Activated B cell treated with CpG ODN at 0.5 μM for 24 hours (primary cell): Measurements from ENCODE around the gene VPS13D. TPM values are rescaled to one million over a fixed set of nuclear protein-coding genes. Genes with fewer than 3 reads are reported as not detected.
"Not testable (repeated sequence)": the region's sequence is repeated elsewhere in the genome, so short reads cannot be mapped to it uniquely, and the experiment has no call there.

Experiments used
- ATAC-seq: fragments of 200-7000 bp; cut with Tn5 transposase; one replicate; pipeline ENCODE4 v1.10.0; 2021; ENCODE audit warnings: low read depth, mild to moderate bottlenecking, moderate library complexity
- CTCF ChIA-PET: fragments of 350-600 bp; sonication (Branson Sonifier 250); formaldehyde crosslinking; loops from one replicate; lab custom pipeline; 2021; ENCODE audit warnings: antibody characterized with exemption; lab: Charles Lee
- POLR2A ChIA-PET: fragments of 350-600 bp; sonication (Branson Sonifier 250); formaldehyde crosslinking; loops from one replicate; lab custom pipeline; 2021; ENCODE audit warnings: antibody characterized with exemption; lab: Charles Lee
- DNase-seq: peaks from one replicate; pipeline ENCODE4 v3.0.0; 2022
- H3K27ac Mint-ChIP-seq: one replicate; pipeline ENCODE4 v1.8.0; 2020; ENCODE audit warnings: mixed read lengths
- H3K27me3 Mint-ChIP-seq: one replicate; pipeline ENCODE4 v1.8.0; 2021; ENCODE audit warnings: mixed read lengths
- H3K36me3 Mint-ChIP-seq: one replicate; pipeline ENCODE4 v1.8.0; 2021; ENCODE audit warnings: low read depth, mixed read lengths
- H3K4me1 Mint-ChIP-seq: one replicate; pipeline ENCODE4 v1.8.0; 2021; ENCODE audit warnings: mixed read lengths
- H3K4me3 Mint-ChIP-seq: one replicate; pipeline ENCODE4 v1.8.0; 2020; ENCODE audit warnings: mild to moderate bottlenecking, mixed read lengths
- H3K9me3 Mint-ChIP-seq: one replicate; pipeline ENCODE4 v1.8.0; 2020; ENCODE audit warnings: mixed read lengths
- intact Hi-C: fragments of 100-400 bp; cut with micrococcal nuclease; formaldehyde crosslinking; loops from one replicate; pipeline ENCODE4 v1.15.1; 2024
- total RNA-seq: library from RNA; stranded (reverse); gene quantifications from 2 replicates; pipeline ENCODE4 v1.2.3, GENCODE V29; 2022
- TF ChIP-seq, protein P1 (sequence below): fragments of 200-600 bp; IDR thresholded peaks from one replicate; pipeline ENCODE4 v1.8.0; 2022; ENCODE audit warnings: antibody characterized with exemption, mild to moderate bottlenecking

VPS13D gene
- total RNA-seq, 1 donor from 2014 or later = 64.5 TPM

DNA sequence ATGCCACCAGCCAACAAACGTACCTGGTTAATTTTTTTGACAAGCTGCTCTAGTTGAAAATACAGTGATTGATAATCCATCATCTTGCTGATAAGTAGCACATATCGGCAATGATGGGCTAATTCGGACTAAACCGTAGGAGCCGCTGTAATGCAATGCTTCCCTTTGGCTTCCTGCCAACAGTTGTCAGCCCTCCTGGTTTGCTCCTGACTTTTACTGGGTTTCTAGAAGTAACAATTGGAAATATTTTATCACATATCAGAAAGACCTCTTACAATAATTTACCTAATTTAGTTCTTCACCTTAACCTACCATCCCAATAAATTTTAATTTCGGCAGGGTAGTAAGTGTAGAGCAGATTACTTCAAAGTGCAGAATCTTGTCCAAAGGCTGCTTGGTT, 239.7 kb downstream of the VPS13D start:
- H3K27me3 Mint-ChIP-seq = no peaks in the 10 kb centered on the region
- ChIA-PET POLR2A (no interaction called here), CTCF (no interaction called here)
- peaks cover 38% of the 10 kb centered on the region for H3K4me1 Mint-ChIP-seq
- H3K36me3 Mint-ChIP-seq = peaks cover 30% of the 10 kb centered on the region
- no peak for DNase-seq
- H3K27ac Mint-ChIP-seq = no peak overlapping the region
- no peaks in the 10 kb centered on the region for H3K9me3 Mint-ChIP-seq
- intact Hi-C loops = no loop called here
- ATAC-seq = no peak
- no peak overlapping the region for H3K4me3 Mint-ChIP-seq
- TF ChIP-seq, protein P1, sequence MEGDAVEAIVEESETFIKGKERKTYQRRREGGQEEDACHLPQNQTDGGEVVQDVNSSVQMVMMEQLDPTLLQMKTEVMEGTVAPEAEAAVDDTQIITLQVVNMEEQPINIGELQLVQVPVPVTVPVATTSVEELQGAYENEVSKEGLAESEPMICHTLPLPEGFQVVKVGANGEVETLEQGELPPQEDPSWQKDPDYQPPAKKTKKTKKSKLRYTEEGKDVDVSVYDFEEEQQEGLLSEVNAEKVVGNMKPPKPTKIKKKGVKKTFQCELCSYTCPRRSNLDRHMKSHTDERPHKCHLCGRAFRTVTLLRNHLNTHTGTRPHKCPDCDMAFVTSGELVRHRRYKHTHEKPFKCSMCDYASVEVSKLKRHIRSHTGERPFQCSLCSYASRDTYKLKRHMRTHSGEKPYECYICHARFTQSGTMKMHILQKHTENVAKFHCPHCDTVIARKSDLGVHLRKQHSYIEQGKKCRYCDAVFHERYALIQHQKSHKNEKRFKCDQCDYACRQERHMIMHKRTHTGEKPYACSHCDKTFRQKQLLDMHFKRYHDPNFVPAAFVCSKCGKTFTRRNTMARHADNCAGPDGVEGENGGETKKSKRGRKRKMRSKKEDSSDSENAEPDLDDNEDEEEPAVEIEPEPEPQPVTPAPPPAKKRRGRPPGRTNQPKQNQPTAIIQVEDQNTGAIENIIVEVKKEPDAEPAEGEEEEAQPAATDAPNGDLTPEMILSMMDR = no peak

DNA sequence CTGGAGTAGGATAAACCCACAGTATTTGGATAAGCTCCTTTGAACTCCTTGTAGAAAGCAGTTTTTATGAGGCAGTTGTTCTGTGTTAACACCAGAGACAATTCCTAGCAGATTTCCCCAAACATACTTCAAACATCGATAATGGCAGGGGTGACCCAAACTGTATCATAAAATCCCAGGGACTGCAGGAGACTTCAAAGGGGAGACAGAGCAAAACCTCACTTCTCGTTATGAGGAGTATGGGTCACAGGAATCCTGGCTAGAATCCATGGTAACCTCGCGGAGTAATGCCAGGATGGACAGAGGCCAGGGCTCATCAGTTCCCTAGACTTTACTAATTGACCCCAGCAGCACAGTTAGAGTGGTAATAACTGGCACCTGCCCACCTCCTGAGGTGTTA, 240.2 kb downstream of the VPS13D start:
- TF ChIP-seq, protein P1 = no peak
- H3K4me1 Mint-ChIP-seq = peaks cover 43% of the 10 kb centered on the region
- CTCF ChIA-PET = no interaction called here

DNA sequence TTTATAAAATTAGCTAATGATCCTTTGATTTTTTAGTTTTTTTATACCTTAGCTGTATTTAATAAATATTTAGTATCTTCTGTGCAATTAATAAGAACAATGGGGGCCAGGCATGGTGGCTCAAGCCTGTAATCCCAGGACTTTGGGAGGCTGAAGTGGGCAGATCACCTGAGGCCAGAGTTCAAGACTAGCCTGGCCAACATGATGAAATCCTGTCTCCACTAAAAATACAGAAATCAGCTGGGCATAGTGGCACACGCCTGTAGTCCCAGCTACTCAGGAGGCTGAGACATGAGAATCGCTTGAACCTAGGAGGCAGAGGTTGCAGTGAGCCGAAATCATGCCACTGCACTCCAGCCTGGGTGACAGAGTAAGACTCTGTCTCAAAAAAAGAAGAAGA, 241.1 kb downstream of the VPS13D start:
- POLR2A ChIA-PET = interaction anchor here (0.6 kb wide), 1 partner anchor 348 kb away, joined by 3 read pairs; no protein-coding TSS in a partner anchor
- H3K36me3 Mint-ChIP-seq = peaks cover 19% of the 10 kb centered on the region
- peak overlapping the region; percentile 30 for H3K27ac Mint-ChIP-seq
- H3K4me1 Mint-ChIP-seq = peaks cover 52% of the 10 kb centered on the region
- H3K4me3 Mint-ChIP-seq, H3K27me3 Mint-ChIP-seq, H3K9me3 Mint-ChIP-seq, intact Hi-C loops, ATAC-seq, DNase-seq, CTCF ChIA-PET: not testable (repeated sequence)

More for the DNA sequence above, 240.2 kb downstream of the VPS13D start:
- POLR2A ChIA-PET = no interaction called here
- Mint-ChIP-seq H3K9me3 (no peaks in the 10 kb centered on the region), H3K36me3 (peaks cover 26% of the 10 kb centered on the region), H3K4me3 (no peak overlapping the region), H3K27me3 (no peaks in the 10 kb centered on the region), H3K27ac (no peak overlapping the region)
- intact Hi-C loops = no loop called here
- ATAC-seq = no peak
- no peak for DNase-seq

DNA sequence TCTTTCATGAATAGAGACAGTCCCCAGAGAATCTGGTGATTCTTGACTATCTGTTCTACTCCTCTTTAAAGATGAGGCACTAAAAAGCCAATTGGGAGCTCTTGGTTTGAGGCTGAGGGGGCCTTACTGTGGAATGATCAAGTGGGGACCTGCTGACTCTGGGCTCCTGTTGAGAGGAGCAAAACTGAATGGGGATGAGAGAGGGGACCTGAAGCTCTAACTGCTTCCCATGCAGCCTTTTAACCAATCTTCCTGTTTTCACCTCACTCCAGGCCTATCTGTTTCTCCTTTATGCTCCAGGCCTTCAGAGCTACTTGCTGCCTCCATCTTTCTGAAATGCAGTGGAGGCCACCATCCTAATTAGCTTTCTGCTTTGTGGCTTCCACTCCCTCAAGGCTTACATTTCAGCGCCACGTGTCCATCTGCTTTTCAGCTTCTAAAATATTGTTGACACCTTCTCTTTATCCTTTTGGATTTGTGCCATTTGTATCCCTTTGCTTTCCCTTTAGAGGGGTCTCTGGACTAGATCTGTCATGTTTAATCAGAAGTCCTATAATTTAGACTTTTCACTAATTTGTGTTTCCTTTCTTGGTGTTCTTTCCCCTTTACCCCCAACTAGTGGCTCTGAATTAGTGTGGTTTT, 242.4 kb downstream of the VPS13D start:
- TF ChIP-seq, protein P1 = no peak
- ChIA-PET CTCF (interaction anchor here (1.6 kb wide), 1 partner anchor 20 kb away, joined by 4 read pairs; no protein-coding TSS in a partner anchor), POLR2A (interaction anchor here (1.3 to 1.8 kb wide), 2 partner anchors 37 to 564 kb away, joined by 4 to 6 read pairs; no protein-coding TSS in a partner anchor)
- Mint-ChIP-seq H3K27me3 (no peaks in the 10 kb centered on the region), H3K4me3 (peak overlapping the region; percentile 73), H3K36me3 (peaks cover 14% of the 10 kb centered on the region), H3K9me3 (no peaks in the 10 kb centered on the region), H3K27ac (peak overlapping the region; percentile 95), H3K4me1 (peaks cover 65% of the 10 kb centered on the region)
- ATAC-seq (no peak), DNase-seq (no peak)
- intact Hi-C loops = loop anchor here (2.0 kb wide), 1 partner anchor 147 kb away; the partner anchor contains the start of gene DHRS3

DNA sequence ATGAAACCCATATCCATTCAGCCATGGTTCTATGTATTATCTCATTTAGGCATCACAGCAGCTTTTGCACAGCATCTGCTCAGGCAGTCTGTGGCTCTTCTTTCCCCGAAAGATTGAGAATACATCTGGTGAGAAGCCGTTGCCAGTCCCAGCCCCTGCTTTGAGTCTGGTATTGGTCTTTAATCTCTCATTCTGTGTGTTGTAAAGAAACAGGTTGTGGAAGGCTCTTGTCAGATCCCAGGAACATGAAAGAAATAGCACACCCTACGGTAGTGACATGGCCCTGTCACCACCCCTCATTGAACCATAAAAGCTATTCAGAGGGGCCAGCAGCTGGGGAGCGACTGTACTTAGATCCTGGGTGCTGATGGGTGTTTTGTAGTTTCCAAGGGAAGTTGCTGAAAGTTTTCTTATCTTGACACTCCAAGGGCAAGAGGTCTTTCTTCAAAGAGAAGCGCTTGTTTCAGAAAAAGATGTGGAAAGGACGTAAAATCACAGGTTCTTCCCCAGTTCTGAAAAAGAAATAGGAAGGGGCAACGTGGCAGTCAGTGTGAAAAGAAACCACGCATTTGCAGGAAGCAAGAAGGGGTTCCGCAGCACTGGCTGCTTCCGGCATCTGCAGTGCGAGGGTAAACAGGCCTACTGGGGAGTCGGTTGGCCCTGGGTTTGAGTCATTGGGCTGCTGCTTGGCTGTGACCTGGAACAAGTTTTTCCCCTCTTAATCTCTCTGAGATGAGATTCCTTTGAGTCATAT, 243.1 kb downstream of the VPS13D start:
- peaks cover 14% of the 10 kb centered on the region for H3K36me3 Mint-ChIP-seq
- ChIA-PET POLR2A (interaction anchor here (1.3 to 1.8 kb wide), 2 partner anchors 38 to 565 kb away, joined by 4 to 6 read pairs; no protein-coding TSS in a partner anchor), CTCF (interaction anchor here (1.6 kb wide), 1 partner anchor 19 kb away, joined by 4 read pairs; no protein-coding TSS in a partner anchor)
- peak overlapping the region; percentile 95 for H3K27ac Mint-ChIP-seq
- TF ChIP-seq, protein P1 = no peak
- DNase-seq (no peak), ATAC-seq (peak; percentile 84)
- H3K9me3 Mint-ChIP-seq = no peaks in the 10 kb centered on the region
- peak overlapping the region; percentile 73 for H3K4me3 Mint-ChIP-seq
- peaks cover 69% of the 10 kb centered on the region for H3K4me1 Mint-ChIP-seq
- intact Hi-C loops = loop anchor here (2.0 kb wide), 1 partner anchor 146 kb away; the partner anchor contains the start of gene DHRS3
- H3K27me3 Mint-ChIP-seq = no peaks in the 10 kb centered on the region
